Glutamatergic neuron (in vitro differentiated cells): ENCODE data around the gene CHCHD1. TPM values are rescaled to one million over a fixed set of nuclear protein-coding genes. Genes with fewer than 3 reads are reported as not detected.
"Not testable (repeated sequence)": the region's sequence is repeated elsewhere in the genome, so short reads cannot be mapped to it uniquely, and the experiment has no call there.

ENCODE experiments used
- DNase-seq: peaks from one replicate; pipeline ENCODE4 v3.0.0; 2022
- H3K27ac Mint-ChIP-seq: one replicate; pipeline ENCODE4 v1.8.0; 2020; ENCODE audit warnings: mild to moderate bottlenecking, mixed read lengths, inconsistent platforms; ENCODE audit not compliant: unreplicated experiment
- H3K27me3 Mint-ChIP-seq: one replicate; pipeline ENCODE4 v1.8.0; 2020; ENCODE audit warnings: mild to moderate bottlenecking, moderate library complexity, mixed read lengths, inconsistent platforms; ENCODE audit not compliant: unreplicated experiment
- H3K36me3 Mint-ChIP-seq: one replicate; pipeline ENCODE4 v1.8.0; 2020; ENCODE audit warnings: mild to moderate bottlenecking, mixed read lengths, inconsistent platforms; ENCODE audit not compliant: unreplicated experiment
- H3K4me1 Mint-ChIP-seq: one replicate; pipeline ENCODE4 v1.8.0; 2020; ENCODE audit warnings: mild to moderate bottlenecking, low read depth, mixed read lengths, inconsistent platforms; ENCODE audit not compliant: unreplicated experiment
- H3K4me3 Mint-ChIP-seq: one replicate; pipeline ENCODE4 v1.8.0; 2020; ENCODE audit warnings: mild to moderate bottlenecking, mixed read lengths, inconsistent platforms; ENCODE audit not compliant: unreplicated experiment
- H3K9me3 Mint-ChIP-seq: one replicate; pipeline ENCODE4 v1.8.0; 2020; ENCODE audit warnings: mild to moderate bottlenecking, moderate library complexity, mixed read lengths, inconsistent platforms; ENCODE audit not compliant: unreplicated experiment
- CTCF ChIP-seq: fragments of 200-600 bp; sonication (generic); IDR thresholded peaks from one replicate; pipeline ENCODE4 v1.5.0; 2021; ENCODE audit not compliant: partially characterized antibody, unreplicated experiment
- total RNA-seq: library from RNA; stranded (reverse); fragmentation: NEBNext Ultra II Directional; extraction: Animal tissue kit (Norgen Biotek cat#: 25700); gene quantifications from one replicate; pipeline ENCODE4 v1.2.1, GENCODE V29; 2021; ENCODE audit not compliant: unreplicated experiment

The CHCHD1 gene
- total RNA-seq, 1 donor from 2014 or later = 30.9 TPM

GRCh38 chr10:73827346-73828089, 45.7 kb downstream of the CHCHD1 start:
- Mint-ChIP-seq H3K27me3 (peaks cover under 1% of the 10 kb centered on the region), H3K27ac (no peak overlapping the region), H3K36me3 (no peaks in the 10 kb centered on the region), H3K4me3 (no peak overlapping the region), H3K9me3 (no peaks in the 10 kb centered on the region), H3K4me1 (no peaks in the 10 kb centered on the region)
- TF ChIP-seq CTCF = no peak
- no peak for DNase-seq

- Mint-ChIP-seq H3K4me3 (no peak overlapping the region), H3K36me3 (no peaks in the 10 kb centered on the region), H3K27me3 (no peaks in the 10 kb centered on the region), H3K4me1 (no peaks in the 10 kb centered on the region), H3K9me3 (no peaks in the 10 kb centered on the region), H3K27ac (no peak overlapping the region)
- TF ChIP-seq CTCF = no peak
- DNase-seq = no peak
These were observed 46.3 kb downstream of the CHCHD1 start for GRCh38 chr10:73828161-73828560.

GRCh38 chr10:73829090-73829489, 47.2 kb downstream of the CHCHD1 start:
- DNase-seq, H3K36me3 Mint-ChIP-seq, H3K27me3 Mint-ChIP-seq, H3K4me1 Mint-ChIP-seq, H3K9me3 Mint-ChIP-seq, H3K4me3 Mint-ChIP-seq, H3K27ac Mint-ChIP-seq: not testable (repeated sequence)

Other genes starting within 250 kb of the CHCHD1 start
- 9.1 TPM for gene USP54, start 190.7 kb upstream of the CHCHD1 start, total RNA-seq
- gene MYOZ1, start 140.6 kb upstream of the CHCHD1 start, total RNA-seq = 0.64 TPM
- 0.42 TPM for gene SYNPO2L, start 126.0 kb upstream of the CHCHD1 start, total RNA-seq
- 10.9 TPM for gene AGAP5, start 83.9 kb upstream of the CHCHD1 start, total RNA-seq
- gene SEC24C, start 37.7 kb upstream of the CHCHD1 start, total RNA-seq = 91.1 TPM
- 165 TPM for gene ZSWIM8, start 3.6 kb downstream of the CHCHD1 start, total RNA-seq
- gene NDST2, start 29.6 kb downstream of the CHCHD1 start, total RNA-seq = 34.4 TPM
- 25.9 TPM for gene CAMK2G, start 92.5 kb downstream of the CHCHD1 start, total RNA-seq
- gene PLAU, start 129.1 kb downstream of the CHCHD1 start, total RNA-seq = 0.59 TPM
- 42.1 TPM for gene VCL, start 216.1 kb downstream of the CHCHD1 start, total RNA-seq